Activated T-cell treated with anti-CD3 and anti-CD28 coated beads, Interleukin-2, amount 50 U/mL, for 24 hours (primary cell): ENCODE measurements around the gene DTWD1.
"Not testable (repeated sequence)": the region's sequence is repeated elsewhere in the genome, so short reads cannot be mapped to it uniquely, and the experiment has no call there.

Experiments used
- DNase-seq: peaks from one replicate; pipeline ENCODE4 v3.0.0-alpha.2; 2020
- H3K27ac Mint-ChIP-seq: 2 replicates; pipeline ENCODE4 v1.8.0; 2020; ENCODE audit warnings: mild to moderate bottlenecking, mixed read lengths
- H3K27me3 Mint-ChIP-seq: 2 replicates; pipeline ENCODE4 v1.8.0; 2020; ENCODE audit warnings: mixed read lengths
- H3K36me3 Mint-ChIP-seq: 2 replicates; pipeline ENCODE4 v1.8.0; 2020; ENCODE audit warnings: low read depth, mixed read lengths
- H3K4me1 Mint-ChIP-seq: 2 replicates; pipeline ENCODE4 v1.8.0; 2020; ENCODE audit warnings: low read depth, mixed read lengths
- H3K4me3 Mint-ChIP-seq: 2 replicates; pipeline ENCODE4 v1.8.0; 2020; ENCODE audit warnings: mild to moderate bottlenecking, moderate library complexity, mixed read lengths
- H3K9me3 Mint-ChIP-seq: 2 replicates; pipeline ENCODE4 v1.8.0; 2020; ENCODE audit warnings: mixed read lengths

DTWD1 gene

GRCh38 chr15:49673861-49674260, 53.0 kb downstream of the DTWD1 start:
- Mint-ChIP-seq H3K4me3 (no peak overlapping the region), H3K27ac (no peak overlapping the region), H3K4me1 (no peaks in the 10 kb centered on the region), H3K9me3 (no peaks in the 10 kb centered on the region), H3K36me3 (no peaks in the 10 kb centered on the region), H3K27me3 (peaks cover 18% of the 10 kb centered on the region)
- no peak for DNase-seq

DNA sequence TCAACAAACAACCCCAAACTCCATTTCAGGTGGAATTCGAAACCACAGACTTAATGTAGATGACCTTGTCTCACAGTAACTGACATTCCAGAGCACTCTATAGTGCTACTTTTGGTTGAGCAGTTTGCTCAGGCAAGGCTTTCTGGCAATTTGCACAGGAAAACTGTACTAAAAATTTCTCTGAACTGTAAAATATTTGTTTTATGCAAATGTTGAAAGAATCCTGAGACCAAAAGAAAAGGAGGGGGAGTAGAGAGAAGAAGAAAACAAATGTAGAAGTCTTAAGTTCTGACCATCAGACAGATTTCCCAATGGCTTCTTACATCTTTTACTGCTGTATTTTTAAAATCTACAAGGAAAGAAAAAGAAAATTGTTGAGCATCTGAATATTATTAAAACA, 53.5 kb downstream of the DTWD1 start:
- no peaks in the 10 kb centered on the region for H3K4me1 Mint-ChIP-seq
- H3K9me3 Mint-ChIP-seq = no peaks in the 10 kb centered on the region
- H3K4me3 Mint-ChIP-seq = no peak overlapping the region
- H3K27ac Mint-ChIP-seq = no peak overlapping the region
- no peaks in the 10 kb centered on the region for H3K36me3 Mint-ChIP-seq
- no peak for DNase-seq
- peaks cover 18% of the 10 kb centered on the region for H3K27me3 Mint-ChIP-seq

DNA sequence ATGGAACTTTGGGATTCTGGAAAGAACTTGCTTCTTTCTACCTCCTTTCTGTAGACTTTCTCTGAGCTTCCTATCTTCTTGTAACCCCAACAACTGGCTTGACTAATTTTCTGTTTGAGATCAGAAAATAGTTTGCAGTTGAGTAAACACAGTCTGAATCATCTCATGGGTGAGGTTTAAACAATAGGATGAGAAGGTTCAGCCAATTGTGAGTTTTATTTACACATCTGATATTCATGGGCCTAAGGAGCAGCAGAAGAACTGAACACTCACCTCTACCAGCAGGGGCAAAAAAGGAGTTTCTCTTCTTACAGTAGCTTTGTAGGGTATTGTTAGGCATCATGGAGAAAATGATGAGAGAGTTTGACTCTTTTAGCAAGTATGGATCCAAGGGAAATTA, 54.2 kb downstream of the DTWD1 start:
- no peak for DNase-seq
- Mint-ChIP-seq H3K27ac (no peak overlapping the region), H3K27me3 (peaks cover 18% of the 10 kb centered on the region), H3K4me1 (no peaks in the 10 kb centered on the region), H3K9me3 (no peaks in the 10 kb centered on the region), H3K4me3 (no peak overlapping the region), H3K36me3 (no peaks in the 10 kb centered on the region)

DNA sequence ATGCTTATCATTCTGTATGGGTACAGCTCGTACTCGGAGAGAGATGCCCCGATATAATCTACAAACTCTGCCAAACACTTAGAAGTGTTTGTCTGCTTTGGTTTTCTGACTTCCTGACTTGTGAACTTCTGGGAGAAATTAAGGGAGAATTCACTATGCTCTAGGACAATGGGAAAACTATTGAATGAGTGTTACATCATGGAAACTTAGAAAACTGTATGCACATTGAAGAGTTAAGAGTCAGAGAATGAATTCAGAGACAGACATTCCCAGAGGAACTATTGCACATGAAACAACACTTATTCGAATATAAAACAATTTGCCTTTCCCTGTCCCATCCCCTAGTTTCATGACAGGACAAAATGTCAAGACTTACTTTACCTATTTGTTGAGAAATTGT, 57.8 kb downstream of the DTWD1 start:
- H3K27ac Mint-ChIP-seq = no peak overlapping the region
- H3K27me3 Mint-ChIP-seq = peaks cover 19% of the 10 kb centered on the region
- H3K9me3 Mint-ChIP-seq = no peaks in the 10 kb centered on the region
- H3K4me1 Mint-ChIP-seq = no peaks in the 10 kb centered on the region
- no peak overlapping the region for H3K4me3 Mint-ChIP-seq
- DNase-seq = no peak
- H3K36me3 Mint-ChIP-seq = no peaks in the 10 kb centered on the region

- Mint-ChIP-seq H3K4me1 (no peaks in the 10 kb centered on the region), H3K36me3 (no peaks in the 10 kb centered on the region), H3K27ac (no peak overlapping the region), H3K27me3 (no peaks in the 10 kb centered on the region), H3K4me3 (no peak overlapping the region), H3K9me3 (no peaks in the 10 kb centered on the region)
- no peak for DNase-seq
Observed at GRCh38 chr15:49686599-49686998, 65.8 kb downstream of the DTWD1 start.

DNA sequence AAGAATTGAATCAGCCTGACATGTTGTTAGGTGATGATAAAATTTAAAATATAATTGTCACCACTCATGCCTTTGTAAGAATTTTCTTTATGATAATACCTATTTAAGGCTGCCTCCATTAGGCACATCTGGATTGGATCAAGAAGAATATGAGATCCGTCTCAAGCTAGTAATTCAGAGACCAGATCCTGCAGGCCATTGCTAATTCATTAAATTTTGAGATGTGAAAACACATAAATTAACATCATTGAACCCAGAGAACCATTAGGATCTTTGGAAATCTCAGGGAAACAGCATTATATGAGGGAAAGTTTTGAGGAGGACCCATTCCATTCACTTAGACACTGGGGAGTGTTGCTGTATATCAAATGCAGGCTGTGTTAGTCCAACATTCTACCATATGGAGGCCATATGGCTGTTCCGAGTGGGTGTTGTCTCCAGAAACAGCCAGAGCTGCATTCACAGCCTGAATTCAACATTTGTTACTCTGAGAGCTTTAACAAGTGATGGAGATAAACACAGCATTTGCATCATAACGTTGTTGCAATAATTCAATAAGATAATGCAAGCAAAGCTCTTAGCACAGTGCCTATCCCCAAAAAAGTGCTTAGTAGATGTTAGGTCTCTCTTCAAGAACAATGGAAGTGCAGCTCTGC, 67.4 kb downstream of the DTWD1 start:
- H3K36me3 Mint-ChIP-seq = no peaks in the 10 kb centered on the region
- H3K27ac Mint-ChIP-seq = no peak overlapping the region
- DNase-seq = no peak
- H3K9me3 Mint-ChIP-seq = no peaks in the 10 kb centered on the region
- no peaks in the 10 kb centered on the region for H3K27me3 Mint-ChIP-seq
- no peak overlapping the region for H3K4me3 Mint-ChIP-seq
- H3K4me1 Mint-ChIP-seq = no peaks in the 10 kb centered on the region

- no peak overlapping the region for H3K27ac Mint-ChIP-seq
- no peaks in the 10 kb centered on the region for H3K9me3 Mint-ChIP-seq
- no peak overlapping the region for H3K4me3 Mint-ChIP-seq
- no peak for DNase-seq
- H3K27me3 Mint-ChIP-seq = no peaks in the 10 kb centered on the region
- H3K4me1 Mint-ChIP-seq = no peaks in the 10 kb centered on the region
- no peaks in the 10 kb centered on the region for H3K36me3 Mint-ChIP-seq
Observed at GRCh38 chr15:49692514-49693090, 71.8 kb downstream of the DTWD1 start.

GRCh38 chr15:49693498-49693897, 72.7 kb downstream of the DTWD1 start:
- Mint-ChIP-seq H3K4me1 (no peaks in the 10 kb centered on the region), H3K27me3 (no peaks in the 10 kb centered on the region), H3K9me3 (no peaks in the 10 kb centered on the region), H3K27ac (no peak overlapping the region), H3K4me3 (no peak overlapping the region), H3K36me3 (no peaks in the 10 kb centered on the region)
- no peak for DNase-seq

DNA sequence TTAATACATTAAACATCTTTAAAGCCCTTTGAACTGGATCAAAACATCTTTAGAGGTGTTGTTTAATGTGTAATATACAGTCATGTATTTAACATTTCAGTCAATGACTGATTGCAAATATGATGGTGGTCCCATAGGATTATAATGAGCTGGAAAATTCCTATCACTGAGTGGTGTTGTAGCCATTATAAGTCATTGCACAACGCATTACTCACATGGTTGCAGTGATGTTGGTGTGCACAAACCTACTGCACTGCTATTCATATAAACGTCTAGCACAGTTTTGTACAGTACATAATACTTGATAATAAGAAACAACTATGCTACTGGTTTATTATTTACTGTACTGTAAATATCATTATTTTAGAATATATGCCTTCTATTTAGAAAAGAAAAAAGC, 75.6 kb downstream of the DTWD1 start:
- no peak for DNase-seq
- H3K36me3 Mint-ChIP-seq = no peaks in the 10 kb centered on the region
- H3K27ac Mint-ChIP-seq = no peak overlapping the region
- no peak overlapping the region for H3K4me3 Mint-ChIP-seq
- no peaks in the 10 kb centered on the region for H3K27me3 Mint-ChIP-seq
- no peaks in the 10 kb centered on the region for H3K4me1 Mint-ChIP-seq
- H3K9me3 Mint-ChIP-seq = no peaks in the 10 kb centered on the region

DNA sequence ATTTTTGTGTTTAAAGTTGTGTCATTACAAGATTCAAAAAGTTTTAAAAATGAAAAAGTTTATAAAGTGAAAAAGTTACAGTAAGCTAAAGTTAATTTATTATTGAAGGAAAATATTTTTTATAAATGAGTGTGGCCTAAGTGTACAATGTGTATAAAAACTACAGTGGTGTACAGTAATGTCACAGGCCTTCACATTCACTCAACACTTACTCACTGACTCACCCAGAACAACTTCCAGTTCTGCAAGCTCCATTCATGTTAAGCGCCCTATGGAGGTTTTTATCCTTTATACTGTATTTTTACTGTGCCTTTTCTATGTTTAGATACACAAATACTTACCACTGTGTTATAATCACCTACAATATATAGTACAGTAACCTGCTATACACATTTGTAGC, 76.3 kb downstream of the DTWD1 start:
- Mint-ChIP-seq H3K27ac (no peak overlapping the region), H3K36me3 (no peaks in the 10 kb centered on the region), H3K27me3 (no peaks in the 10 kb centered on the region), H3K9me3 (no peaks in the 10 kb centered on the region), H3K4me1 (no peaks in the 10 kb centered on the region), H3K4me3 (no peak overlapping the region)
- no peak for DNase-seq

DNA sequence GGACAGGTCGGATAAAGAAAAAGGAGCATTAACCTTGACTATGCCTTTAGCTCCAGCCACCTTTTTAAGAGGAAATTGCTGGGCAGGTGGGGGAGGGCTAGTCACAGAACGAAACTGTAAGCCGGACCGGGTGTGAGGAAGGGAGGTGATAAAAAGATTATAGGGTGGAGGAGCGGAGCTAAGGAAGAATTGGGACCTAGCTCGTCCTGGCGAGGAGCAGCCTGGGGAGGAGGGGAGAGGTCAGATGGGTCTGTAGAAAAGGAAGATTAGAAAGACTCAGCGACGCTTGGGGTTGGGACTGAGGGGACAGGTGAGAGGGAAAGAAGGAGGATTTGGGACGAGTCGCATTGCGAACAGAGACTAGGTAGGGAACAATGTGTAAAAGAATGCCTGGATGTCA, 82.1 kb downstream of the DTWD1 start:
- not testable (repeated sequence) for H3K27me3 Mint-ChIP-seq, H3K9me3 Mint-ChIP-seq, DNase-seq, H3K4me3 Mint-ChIP-seq, H3K4me1 Mint-ChIP-seq, H3K27ac Mint-ChIP-seq, H3K36me3 Mint-ChIP-seq
